H1 (cell line): ENCODE measurements around the gene EYA4. TPM values are rescaled to one million over a fixed set of nuclear protein-coding genes. Genes with fewer than 3 reads are reported as not detected.

Experiments used
- CTCF ChIA-PET: fragments of 300-600 bp; sonication (Branson Sonifier 250); formaldehyde crosslinking; loops from one replicate; lab custom pipeline; 2021; ENCODE audit not compliant: partially characterized antibody; lab: Charles Lee
- POLR2A ChIA-PET: fragments of 300-600 bp; sonication (Branson Sonifier 250); formaldehyde crosslinking; loops from one replicate; lab custom pipeline; 2021; ENCODE audit warnings: inconsistent platforms; ENCODE audit not compliant: partially characterized antibody; lab: Charles Lee
- DNase-seq, 2 experiments: peaks; one replicate each; pipeline versions ENCODE4 v3.0.0 to v3.0.0-alpha.2; 2010 to 2022; ENCODE audit warnings: low spot score in 2 of 2, low read depth in 1 of 2, mixed read lengths in 1 of 2
- FAIRE-seq: peaks from 2 replicates; lab custom pipeline; 2011; peaks lifted over from hg19 to GRCh38; lab: Jason Lieb, UNC
- H2AFZ ChIP-seq: 2 replicates; pipeline ENCODE4 v1.8.1; 2012; ENCODE audit warnings: low read length, inconsistent platforms
- H2AK5ac ChIP-seq: 2 replicates; pipeline ENCODE4 v1.6.1; 2013; ENCODE audit warnings: low read depth, low read length
- H2BK120ac ChIP-seq: replicated peaks from 2 replicates; pipeline ENCODE3; 2013; ENCODE audit warnings: low read depth, low read length, inconsistent platforms
- H2BK12ac ChIP-seq: 2 replicates; pipeline ENCODE4 v1.6.1; 2013; ENCODE audit warnings: low read depth, low read length
- H2BK15ac ChIP-seq: 2 replicates; pipeline ENCODE4 v1.6.1; 2013; ENCODE audit warnings: low read length
- H2BK20ac ChIP-seq: 2 replicates; pipeline ENCODE4 v1.6.1; 2013; ENCODE audit warnings: low read length
- H2BK5ac ChIP-seq: 2 replicates; pipeline ENCODE4 v1.6.1; 2013; ENCODE audit warnings: low read depth, low read length
- H3K14ac ChIP-seq: 2 replicates; pipeline ENCODE4 v1.6.1; 2013; ENCODE audit warnings: inconsistent platforms; ENCODE audit not compliant: insufficient read length
- H3K18ac ChIP-seq: 2 replicates; pipeline ENCODE4 v1.6.1; 2013; ENCODE audit warnings: low read length; ENCODE audit errors: extremely low read depth
- H3K23ac ChIP-seq: 2 replicates; pipeline ENCODE4 v1.6.1; 2013; ENCODE audit warnings: inconsistent platforms; ENCODE audit not compliant: insufficient read length
- H3K23me2 ChIP-seq: 2 replicates; pipeline ENCODE4 v1.6.1; 2013; ENCODE audit warnings: low read depth, low read length
- H3K27ac ChIP-seq: 2 replicates; pipeline ENCODE4 v1.6.1; 2011; ENCODE audit warnings: low read depth, low read length, inconsistent platforms
- H3K27me3 ChIP-seq, 4 experiments: replicated peaks in 1 of 4; 1 replicate in 1 of 4; 2 replicates in 3 of 4; pipeline versions ENCODE4 v1.6.1 to v1.8.1; 2011 to 2013; ENCODE audit warnings: low read length in 3 of 4, mild to moderate bottlenecking in 3 of 4, inconsistent platforms in 2 of 4, mixed read lengths in 2 of 4, moderate library complexity in 1 of 4; ENCODE audit not compliant: control insufficient read depth in 3 of 4, insufficient read depth in 3 of 4; ENCODE audit errors: extremely low read depth in 1 of 4
- H3K36me3 ChIP-seq, 4 experiments: 2 replicates each; pipeline versions ENCODE4 v1.6.1 to v1.8.1; 2011 to 2013; ENCODE audit warnings: mild to moderate bottlenecking in 4 of 4, low read length in 3 of 4, moderate library complexity in 2 of 4, control low read depth in 1 of 4, inconsistent platforms in 1 of 4; ENCODE audit not compliant: insufficient read depth in 4 of 4, control insufficient read depth in 2 of 4
- H3K4ac ChIP-seq: replicated peaks from 2 replicates; pipeline ENCODE3; 2013; ENCODE audit warnings: low read length, low read depth, mixed read lengths, inconsistent platforms; ENCODE audit not compliant: insufficient read length
- H3K4me1 ChIP-seq, 4 experiments: replicated peaks in 1 of 4; 1 replicate in 1 of 4; 2 replicates in 3 of 4; pipeline versions ENCODE4 v1.6.1 to v1.8.1; 2011 to 2013; ENCODE audit warnings: low read length in 3 of 4, inconsistent platforms in 2 of 4, mixed read lengths in 1 of 4; ENCODE audit not compliant: insufficient read depth in 4 of 4, control insufficient read depth in 3 of 4
- H3K4me2 ChIP-seq, 2 experiments: 2 replicates each; pipeline versions ENCODE4 v1.6.1 to v1.8.1; 2011 to 2013; ENCODE audit warnings: low read depth in 2 of 2, low read length in 2 of 2, control low read depth in 1 of 2, inconsistent platforms in 1 of 2, mild to moderate bottlenecking in 1 of 2; ENCODE audit not compliant: insufficient read depth in 1 of 2
- H3K4me3 ChIP-seq, 4 experiments: fragments of 200-600, 300-600 bp in 1 of 4; sonication (generic), shearing (Covaris generic), sonication (Bioruptor Twin) in 1 of 4; 2 replicates each; pipeline versions ENCODE4 v1.5.1 to v1.8.1; 2011 to 2016; ENCODE audit warnings: low read length in 4 of 4, low read depth in 3 of 4, control low read depth in 2 of 4, inconsistent platforms in 2 of 4, mild to moderate bottlenecking in 2 of 4, mixed read lengths in 1 of 4, moderate library complexity in 1 of 4; ENCODE audit not compliant: insufficient read depth in 2 of 4; ENCODE audit errors: extremely low read depth in 1 of 4
- H3K56ac ChIP-seq: replicated peaks from 2 replicates; pipeline ENCODE3; 2013; ENCODE audit warnings: low read depth, mild to moderate bottlenecking, mixed read lengths, low read length, inconsistent platforms; ENCODE audit not compliant: insufficient read length
- H3K79me1 ChIP-seq: 2 replicates; pipeline ENCODE4 v1.6.1; 2013; ENCODE audit warnings: low read depth, low read length, control low read depth
- H3K79me2 ChIP-seq, 2 experiments: 2 replicates each; pipeline versions ENCODE4 v1.6.1 to v1.8.1; 2012 to 2013; ENCODE audit warnings: low read length in 2 of 2, mild to moderate bottlenecking in 2 of 2, inconsistent platforms in 1 of 2; ENCODE audit not compliant: insufficient read depth in 2 of 2, control insufficient read depth in 1 of 2
- H3K9ac ChIP-seq, 4 experiments: replicated peaks in 1 of 4; 1 replicate in 1 of 4; 2 replicates in 3 of 4; pipeline versions ENCODE4 v1.6.1 to v1.8.1; 2011 to 2013; ENCODE audit warnings: low read depth in 3 of 4, low read length in 3 of 4, control low read depth in 2 of 4, mild to moderate bottlenecking in 2 of 4, moderate library complexity in 2 of 4, inconsistent platforms in 1 of 4; ENCODE audit errors: extremely low read depth in 1 of 4
- H3K9me3 ChIP-seq, 2 experiments: 2 replicates each; pipeline versions ENCODE4 v1.6.1 to v1.8.1; 2012 to 2013; ENCODE audit warnings: mild to moderate bottlenecking in 2 of 2, moderate library complexity in 2 of 2, control low read depth in 1 of 2, inconsistent platforms in 1 of 2, low read depth in 1 of 2, low read length in 1 of 2, mixed read lengths in 1 of 2; ENCODE audit not compliant: insufficient read depth in 2 of 2
- H4K20me1 ChIP-seq, 2 experiments: replicated peaks in 1 of 2; 2 replicates each; pipeline versions ENCODE3 to v1.8.1; 2011 to 2013; ENCODE audit warnings: inconsistent platforms in 2 of 2, low read length in 2 of 2, mild to moderate bottlenecking in 1 of 2; ENCODE audit not compliant: insufficient read depth in 2 of 2, control insufficient read depth in 1 of 2
- H4K5ac ChIP-seq: 2 replicates; pipeline ENCODE4 v1.6.1; 2013; ENCODE audit warnings: low read length, low read depth, mixed read lengths, inconsistent platforms; ENCODE audit not compliant: insufficient read length
- H4K8ac ChIP-seq: 2 replicates; pipeline ENCODE4 v1.8.0; 2013; ENCODE audit warnings: mild to moderate bottlenecking, moderate library complexity, low read length, inconsistent platforms; ENCODE audit not compliant: insufficient read depth; ENCODE audit errors: extremely low read depth
- H4K91ac ChIP-seq: replicated peaks from 2 replicates; pipeline ENCODE3; 2013; ENCODE audit warnings: low read length, mixed read lengths, inconsistent platforms; ENCODE audit not compliant: insufficient read length
- FOSL1 ChIP-seq: IDR thresholded peaks from 2 replicates; pipeline ENCODE4 v1.6.1; 2011; ENCODE audit warnings: mild to moderate bottlenecking, low read depth, low read length, moderate library complexity; ENCODE audit not compliant: insufficient read depth
- HDAC6 ChIP-seq: IDR thresholded peaks from one replicate; pipeline ENCODE4 v1.7.1; 2012; ENCODE audit warnings: low read depth, mild to moderate bottlenecking, inconsistent platforms, low read length, moderate library complexity
- JUN ChIP-seq: IDR thresholded peaks from 2 replicates; pipeline ENCODE4 v1.6.1; 2011; ENCODE audit warnings: low read depth, mild to moderate bottlenecking, improper control_type of control experiment, low read length
- KDM1A ChIP-seq: fragments of 200-600, 300-600 bp; sonication (generic); IDR thresholded peaks from 2 replicates; pipeline ENCODE4 v1.7.1; 2016; ENCODE audit warnings: mild to moderate bottlenecking, low read length, borderline replicate concordance
- MAX ChIP-seq: IDR thresholded peaks from 2 replicates; pipeline ENCODE4 v1.6.1; 2012; ENCODE audit warnings: inconsistent platforms
- polyA plus RNA-seq, 7 experiments: library from polyadenylated mRNA; depleted of rRNA in 3 of 7; stranded (reverse) in 5 of 7; unstranded in 2 of 7; fragments of >200 nt in 5 of 7; fragments of 200-250 nt in 2 of 7; gene quantifications; 1 replicate in 5 of 7; 2 replicates in 1 of 7; 4 replicates in 1 of 7; pipeline versions ENCODE4 v1.2.1 to v1.2.3, GENCODE V29; 2011 to 2013; ENCODE audit warnings: missing spikeins in 2 of 7, mixed read lengths in 2 of 7
- total RNA-seq: library from RNA; stranded (reverse); fragmentation: NEBNext Ultra II Directional; extraction: Animal tissue kit (Norgen Biotek cat#: 25700); gene quantifications from 2 replicates; pipeline ENCODE4 v1.2.1, GENCODE V29; 2021

EYA4 gene
- total and polyA plus RNA-seq, 2 of the 8 experiments (the other 6 are each of a cell fraction or from before 2014, with no cell fraction given), result 0.06 to 0.17 TPM

- Histone ChIP-seq H3K9ac (no peak overlapping the region), H3K4me3 (no peak overlapping the region), H2AFZ (0 out of 2 replicates have a peak overlapping the region, but pooled peaks have one; percentile 64), H3K79me1 (no peaks in the 10 kb centered on the region), H2BK12ac (no peak overlapping the region), H3K79me2 (no peaks in the 10 kb centered on the region), H3K27ac (no peak overlapping the region), H4K91ac (no peak overlapping the region), H3K23me2 (no peaks in the 10 kb centered on the region), H3K4me2 (no peak overlapping the region), H4K5ac (no peak overlapping the region), H2BK20ac (no peak overlapping the region), H4K8ac (no peak overlapping the region), H2BK15ac (no peak overlapping the region), H3K56ac (no peak overlapping the region), H3K23ac (no peak overlapping the region), H2BK120ac (no peak overlapping the region), H3K4me1 (no peaks in the 10 kb centered on the region), H3K36me3 (no peaks in the 10 kb centered on the region), H4K20me1 (no peaks in the 10 kb centered on the region), H3K14ac (no peak overlapping the region), H3K18ac (no peak overlapping the region), H2BK5ac (no peak overlapping the region), H3K27me3 (no peaks in the 10 kb centered on the region), H2AK5ac (no peak overlapping the region), H3K4ac (no peak overlapping the region), H3K9me3 (no peaks in the 10 kb centered on the region)
- no peak for DNase-seq
- no peak for FAIRE-seq
- ChIA-PET CTCF (interaction anchor here (0.8 kb wide), 1 partner anchor 11 kb away, joined by 4 read pairs; no protein-coding TSS in a partner anchor), POLR2A (no interaction called here)
- TF ChIP-seq FOSL1 (no peak), JUN (no peak), MAX (no peak), KDM1A (peak; percentile 44; the same call in 1 of the 2 replicates), HDAC6 (no peak)
These were observed 226.2 kb downstream of the EYA4 start for GRCh38 chr6:133467231-133467981.
